K562 (cell line): ENCODE data around the gene BCL10. TPM values are rescaled to one million over a fixed set of nuclear protein-coding genes. Genes with fewer than 3 reads are reported as not detected.

Experiments
- ATAC-seq: fragments of 200-7000 bp; cut with Tn5 transposase; 3 replicates; pipeline ENCODE4 v1.9.1; 2020; ENCODE audit warnings: moderate library complexity
- BruUV-seq: library from RNA; stranded (reverse); fragments of 400-500 nt; replicated peaks from 2 replicates; lab custom pipeline; 2021; lab: Mats Ljungman, UMichigan
- CTCF ChIA-PET: fragments of 300-600 bp; formaldehyde crosslinking; extraction: SDS; loops from one replicate; lab custom pipeline; 2021; ENCODE audit warnings: low intra/inter-chr PET ratio; lab: Yijun Ruan, JAX
- POLR2A ChIA-PET: fragments of 300-600, 350-650 bp; sonication (Branson Sonifier 250); formaldehyde crosslinking; extraction: SDS; loops from one replicate; lab custom pipeline; 2021; ENCODE audit warnings: antibody characterized with exemption, inconsistent platforms; lab: Yijun Ruan, JAX
- DNase-seq, 4 experiments: peaks; one replicate each; pipeline versions ENCODE4 v3.0.0 to v3.0.0-alpha.2; 2011 to 2018; ENCODE audit warnings: low spot score in 3 of 4, mixed read lengths in 3 of 4; ENCODE audit errors: extremely low read depth in 1 of 4
- FAIRE-seq: peaks from 2 replicates; lab custom pipeline; 2011; peaks lifted over from hg19 to GRCh38; lab: Jason Lieb, UNC
- H2AFZ ChIP-seq: 2 replicates; pipeline ENCODE4 v1.6.0; 2011; ENCODE audit warnings: low read depth, low read length, control low read depth, inconsistent platforms
- H3K27ac ChIP-seq: fragments of 200-600 bp; 3 replicates; pipeline ENCODE4 v1.8.0; 2011; ENCODE audit warnings: low read depth, mild to moderate bottlenecking, control low read depth, inconsistent platforms, low read length, moderate library complexity, mixed read lengths; ENCODE audit errors: extremely low read depth
- H3K27me3 ChIP-seq, 2 experiments: fragments of 300-600 bp in 1 of 2; 2 replicates in 1 of 2; 3 replicates in 1 of 2; pipeline versions ENCODE4 v1.6.0 to v1.8.0; 2011; ENCODE audit warnings: inconsistent platforms in 2 of 2, low read length in 2 of 2, mild to moderate bottlenecking in 1 of 2, mixed read lengths in 1 of 2, moderate library complexity in 1 of 2; ENCODE audit not compliant: control insufficient read depth in 2 of 2, insufficient read depth in 2 of 2
- H3K36me3 ChIP-seq: fragments of 300-600 bp; 3 replicates; pipeline ENCODE4 v1.8.0; 2011; ENCODE audit warnings: mild to moderate bottlenecking, low read length, inconsistent platforms; ENCODE audit not compliant: control insufficient read depth, insufficient read depth
- H3K4me1 ChIP-seq, 2 experiments: fragments of 200-600 bp in 1 of 2; replicated peaks in 1 of 2; 2 replicates in 1 of 2; 3 replicates in 1 of 2; pipeline versions ENCODE4 v1.5.1 to v1.8.0; 2011; ENCODE audit warnings: inconsistent platforms in 2 of 2, low read length in 2 of 2, mild to moderate bottlenecking in 1 of 2, mixed read lengths in 1 of 2, moderate library complexity in 1 of 2; ENCODE audit not compliant: control insufficient read depth in 2 of 2, insufficient read depth in 2 of 2
- H3K4me2 ChIP-seq: 2 replicates; pipeline ENCODE4 v1.6.1; 2011; ENCODE audit warnings: low read length, control low read depth, inconsistent platforms, mixed read lengths; ENCODE audit not compliant: insufficient read depth
- H3K4me3 ChIP-seq: fragments of 200-600 bp; sonication (generic), shearing (Covaris generic); 2 replicates; pipeline ENCODE4 v1.5.1; 2016; ENCODE audit warnings: control low read depth, inconsistent platforms
- H3K79me2 ChIP-seq: fragments of 200-600 bp; 3 replicates; pipeline ENCODE4 v1.8.0; 2011; ENCODE audit warnings: low read length, inconsistent platforms; ENCODE audit not compliant: control insufficient read depth, insufficient read depth
- H3K9ac ChIP-seq, 2 experiments: 2 replicates each; pipeline versions ENCODE4 v1.6.0 to v1.6.1; 2011; ENCODE audit warnings: low read depth in 2 of 2, low read length in 2 of 2, control low read depth in 1 of 2, inconsistent platforms in 1 of 2, mild to moderate bottlenecking in 1 of 2, mixed read lengths in 1 of 2; ENCODE audit not compliant: insufficient read depth in 1 of 2
- H3K9me1 ChIP-seq: one replicate; pipeline ENCODE4 v1.6.0; 2011; ENCODE audit warnings: inconsistent platforms, mild to moderate bottlenecking, low read length, moderate library complexity; ENCODE audit not compliant: control insufficient read depth, insufficient read depth
- H3K9me3 ChIP-seq: replicated peaks from 2 replicates; pipeline ENCODE4 v1.5.1; 2011; ENCODE audit warnings: low read depth, low read length, inconsistent platforms; ENCODE audit not compliant: control insufficient read depth, insufficient read depth
- H4K20me1 ChIP-seq: replicated peaks from 2 replicates; pipeline ENCODE4 v1.6.1; 2011; ENCODE audit warnings: low read length, inconsistent platforms, mixed read lengths; ENCODE audit not compliant: control insufficient read depth, insufficient read depth
- HEY1 ChIP-seq: fragments of 250-450 bp; sonication (Bioruptor Pico); IDR thresholded peaks from 2 replicates; pipeline ENCODE4 v1.5.0; 2020; ENCODE audit warnings: mild to moderate bottlenecking, moderate library complexity, borderline replicate concordance
- HNRNPUL1 ChIP-seq: fragments of 200-400 bp; formaldehyde crosslinking; IDR thresholded peaks from 2 replicates; pipeline ENCODE4 v1.6.1; 2017; ENCODE audit warnings: low read length
- ILK ChIP-seq: fragments of 450-650 bp; IDR thresholded peaks from 2 replicates; pipeline ENCODE4 v1.6.1; 2016; ENCODE audit warnings: missing genetic modification characterization, low read depth, mild to moderate bottlenecking, missing compliant biosample characterization, moderate library complexity, borderline replicate concordance
- POU5F1 ChIP-seq: fragments of 150-350 bp; IDR thresholded peaks from 2 replicates; pipeline ENCODE4 v1.6.1; 2014; ENCODE audit warnings: borderline replicate concordance, low read length, low read depth, mild to moderate bottlenecking; ENCODE audit not compliant: partially characterized antibody
- RAD21 ChIP-seq, 2 experiments: fragments of 250-450 bp in 1 of 2; fragments of 450-650 bp in 1 of 2; sonication (Bioruptor Pico) in 1 of 2; formaldehyde crosslinking in 1 of 2; IDR thresholded peaks in 1 of 2; conservative IDR thresholded peaks in 1 of 2; 2 replicates each; pipeline versions ENCODE4 v1.4.0 to v1.8.0; 2020 to 2022; ENCODE audit warnings: mild to moderate bottlenecking in 2 of 2, moderate library complexity in 1 of 2
- SMAD3 ChIP-seq: fragments of 450-650 bp; formaldehyde crosslinking; conservative IDR thresholded peaks from 2 replicates; pipeline ENCODE4 v1.4.0; 2020; ENCODE audit warnings: mild to moderate bottlenecking
- SPI1 ChIP-seq: IDR thresholded peaks from 2 replicates; pipeline ENCODE4 v1.6.1; 2011; ENCODE audit warnings: low read depth, low read length, control low read depth, borderline replicate concordance
- SRF ChIP-seq, 2 experiments: fragments of 250-450, 450-650 bp in 1 of 2; sonication (Bioruptor Pico) in 1 of 2; sonication (generic) in 1 of 2; formaldehyde crosslinking; IDR thresholded peaks; 2 replicates each; pipeline versions ENCODE4 v1.5.0 to v1.5.1; 2020 to 2022; ENCODE audit warnings: mild to moderate bottlenecking in 1 of 2, missing genetic modification reagents in 1 of 2
- ZNF277 ChIP-seq: fragments of 250-450 bp; sonication (Bioruptor Pico); IDR thresholded peaks from 2 replicates; pipeline ENCODE4 v1.8.0; 2022; ENCODE audit warnings: inconsistent platforms, mild to moderate bottlenecking, moderate library complexity, borderline replicate concordance
- WGBS: fragments of 100-300 bp; shearing (Covaris generic); methylation state at CpG from one replicate; pipeline ENCODE4 v1.1.6; 2016; ENCODE audit warnings: low coverage, mixed read lengths; ENCODE audit not compliant: insufficient coverage; ENCODE audit errors: missing lambda C conversion rate; 5-methylcytosine and 5-hydroxymethylcytosine counted together
- in situ Hi-C: fragments of 300-500 bp; cut with MboI; formaldehyde crosslinking; loops from 4 replicates; pipeline ENCODE4 v1.15.0; 2018; ENCODE audit warnings: inconsistent platforms, mixed read lengths
- intact Hi-C: fragments of 100-400 bp; cut with micrococcal nuclease; formaldehyde crosslinking; loops from 2 replicates; pipeline ENCODE4 v1.14.2; 2022
- polyA plus RNA-seq, 8 experiments: library from polyadenylated mRNA; depleted of rRNA in 4 of 8; stranded (reverse) in 5 of 8; unstranded in 3 of 8; fragments of >200 nt; fragmentation: Nextera tagmentation in 2 of 8; fragmentation: Illumina TruSeq in 1 of 8; extraction: Ambion mirVana in 2 of 8; extraction: Trizol in 1 of 8; gene quantifications; 2 replicates each; pipeline versions ENCODE4 v1.2.1 to v1.2.3, GENCODE V29; 2011 to 2014; ENCODE audit warnings: inconsistent platforms in 1 of 8, missing spikeins in 1 of 8
- total RNA-seq, 7 experiments: library from RNA; depleted of rRNA in 6 of 7; stranded (reverse); fragments of >200 nt in 6 of 7; fragmentation: Illumina TruSeq in 2 of 7; extraction: Trizol in 2 of 7; gene quantifications; 2 replicates each; pipeline versions ENCODE4 v1.2.1 to v1.2.3, GENCODE V29; 2011 to 2021; ENCODE audit warnings: low replicate concordance in 1 of 7
- TF ChIP-seq, protein P1 (sequence below): fragments of 250-450 bp; sonication (Bioruptor Pico); IDR thresholded peaks from 2 replicates; pipeline ENCODE4 v1.6.1; 2021; ENCODE audit warnings: mild to moderate bottlenecking
- TF ChIP-seq, protein P2 (sequence below): sonication (generic); formaldehyde crosslinking; IDR thresholded peaks from 2 replicates; pipeline ENCODE4 v1.8.0; 2023; ENCODE audit warnings: mild to moderate bottlenecking, missing genetic modification reagents

The BCL10 gene
- total and polyA plus RNA-seq, 9 of the 15 experiments (the other 6 are each of a cell fraction or from before 2014, with no cell fraction given), result 8.0 to 19.4 (median 12.3) TPM

- TF ChIP-seq SPI1, result peak; percentile 54; the same call in 1 of the 2 replicates
- no peak for TF ChIP-seq SRF (CRISPR knock-in tag; IDR thresholded peaks at IDR 0.05)
- TF ChIP-seq, all 486 proteins: peak for 3
These were observed 46.8 kb downstream of the BCL10 start (continued) for GRCh38 chr1:85229574-85230097.

GRCh38 chr1:85228972-85229371 is 47.5 kb downstream of the BCL10 start:
- intact Hi-C loops, result no loop called here
- H3K9me3 ChIP-seq, result no peaks in the 10 kb centered on the region
- in situ Hi-C loops, result no loop called here
- CTCF ChIA-PET, result no interaction called here
- H4K20me1 ChIP-seq, result no peaks in the 10 kb centered on the region
- H3K9me1 ChIP-seq, result no peaks in the 10 kb centered on the region
- H3K36me3 ChIP-seq, result no peaks in the 10 kb centered on the region
- TF ChIP-seq HNRNPUL1 (no peak), POU5F1 (no peak), SMAD3 (CRISPR knock-in tag) (no peak), ZNF277 (CRISPR knock-in tag) (no peak), HEY1 (CRISPR knock-in tag) (no peak), ILK (tag) (no peak), RAD21 (CRISPR knock-in tag; conservative IDR thresholded peaks at IDR 0.05 in 1 of 2, IDR thresholded peaks at IDR 0.05 in 1 of 2) (no peak)
- TF ChIP-seq, protein P1, sequence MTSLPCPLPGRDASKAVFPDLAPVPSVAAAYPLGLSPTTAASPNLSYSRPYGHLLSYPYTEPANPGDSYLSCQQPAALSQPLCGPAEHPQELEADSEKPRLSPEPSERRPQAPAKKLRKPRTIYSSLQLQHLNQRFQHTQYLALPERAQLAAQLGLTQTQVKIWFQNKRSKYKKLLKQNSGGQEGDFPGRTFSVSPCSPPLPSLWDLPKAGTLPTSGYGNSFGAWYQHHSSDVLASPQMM, result no peak
- TF ChIP-seq, protein P2, sequence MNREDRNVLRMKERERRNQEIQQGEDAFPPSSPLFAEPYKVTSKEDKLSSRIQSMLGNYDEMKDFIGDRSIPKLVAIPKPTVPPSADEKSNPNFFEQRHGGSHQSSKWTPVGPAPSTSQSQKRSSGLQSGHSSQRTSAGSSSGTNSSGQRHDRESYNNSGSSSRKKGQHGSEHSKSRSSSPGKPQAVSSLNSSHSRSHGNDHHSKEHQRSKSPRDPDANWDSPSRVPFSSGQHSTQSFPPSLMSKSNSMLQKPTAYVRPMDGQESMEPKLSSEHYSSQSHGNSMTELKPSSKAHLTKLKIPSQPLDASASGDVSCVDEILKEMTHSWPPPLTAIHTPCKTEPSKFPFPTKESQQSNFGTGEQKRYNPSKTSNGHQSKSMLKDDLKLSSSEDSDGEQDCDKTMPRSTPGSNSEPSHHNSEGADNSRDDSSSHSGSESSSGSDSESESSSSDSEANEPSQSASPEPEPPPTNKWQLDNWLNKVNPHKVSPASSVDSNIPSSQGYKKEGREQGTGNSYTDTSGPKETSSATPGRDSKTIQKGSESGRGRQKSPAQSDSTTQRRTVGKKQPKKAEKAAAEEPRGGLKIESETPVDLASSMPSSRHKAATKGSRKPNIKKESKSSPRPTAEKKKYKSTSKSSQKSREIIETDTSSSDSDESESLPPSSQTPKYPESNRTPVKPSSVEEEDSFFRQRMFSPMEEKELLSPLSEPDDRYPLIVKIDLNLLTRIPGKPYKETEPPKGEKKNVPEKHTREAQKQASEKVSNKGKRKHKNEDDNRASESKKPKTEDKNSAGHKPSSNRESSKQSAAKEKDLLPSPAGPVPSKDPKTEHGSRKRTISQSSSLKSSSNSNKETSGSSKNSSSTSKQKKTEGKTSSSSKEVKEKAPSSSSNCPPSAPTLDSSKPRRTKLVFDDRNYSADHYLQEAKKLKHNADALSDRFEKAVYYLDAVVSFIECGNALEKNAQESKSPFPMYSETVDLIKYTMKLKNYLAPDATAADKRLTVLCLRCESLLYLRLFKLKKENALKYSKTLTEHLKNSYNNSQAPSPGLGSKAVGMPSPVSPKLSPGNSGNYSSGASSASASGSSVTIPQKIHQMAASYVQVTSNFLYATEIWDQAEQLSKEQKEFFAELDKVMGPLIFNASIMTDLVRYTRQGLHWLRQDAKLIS (CRISPR knock-in tag), result no peak
- DNase-seq (no peak), ATAC-seq (no peak), FAIRE-seq (no peak)
- peaks cover 7 to 21% of the 10 kb centered on the region in 2 experiments for H3K4me1 ChIP-seq
- POLR2A ChIA-PET, result interaction anchor here (0.7 kb wide), 1 partner anchor 38 kb away, joined by 3 read pairs; no protein-coding TSS in a partner anchor
- H3K4me2 ChIP-seq, result no peak overlapping the region
- H3K4me3 ChIP-seq, result no peak overlapping the region
- H3K79me2 ChIP-seq, result no peaks in the 10 kb centered on the region
- no peaks in the 10 kb centered on the region for H3K27me3 ChIP-seq
- no TSS peak for BruUV-seq
- H2AFZ ChIP-seq, result peak overlapping the region; percentile 66; the same call in 1 of the 2 replicates
- no peak overlapping the region for H3K27ac ChIP-seq
- no peak overlapping the region for H3K9ac ChIP-seq
- 84% methylated on average over 1 of the region's 1 CpG for WGBS
